ENCODE data around the gene STRN3. TPM values are rescaled to one million over a fixed set of nuclear protein-coding genes. Genes with fewer than 3 reads are reported as not detected.
"Not testable (repeated sequence)": the region's sequence is repeated elsewhere in the genome, so short reads cannot be mapped to it uniquely, and the experiment has no call there.

Gene STRN3
- total and polyA plus RNA-seq, 8 donors = 7.3 to 21.5 (median 11.6) TPM

DNA sequence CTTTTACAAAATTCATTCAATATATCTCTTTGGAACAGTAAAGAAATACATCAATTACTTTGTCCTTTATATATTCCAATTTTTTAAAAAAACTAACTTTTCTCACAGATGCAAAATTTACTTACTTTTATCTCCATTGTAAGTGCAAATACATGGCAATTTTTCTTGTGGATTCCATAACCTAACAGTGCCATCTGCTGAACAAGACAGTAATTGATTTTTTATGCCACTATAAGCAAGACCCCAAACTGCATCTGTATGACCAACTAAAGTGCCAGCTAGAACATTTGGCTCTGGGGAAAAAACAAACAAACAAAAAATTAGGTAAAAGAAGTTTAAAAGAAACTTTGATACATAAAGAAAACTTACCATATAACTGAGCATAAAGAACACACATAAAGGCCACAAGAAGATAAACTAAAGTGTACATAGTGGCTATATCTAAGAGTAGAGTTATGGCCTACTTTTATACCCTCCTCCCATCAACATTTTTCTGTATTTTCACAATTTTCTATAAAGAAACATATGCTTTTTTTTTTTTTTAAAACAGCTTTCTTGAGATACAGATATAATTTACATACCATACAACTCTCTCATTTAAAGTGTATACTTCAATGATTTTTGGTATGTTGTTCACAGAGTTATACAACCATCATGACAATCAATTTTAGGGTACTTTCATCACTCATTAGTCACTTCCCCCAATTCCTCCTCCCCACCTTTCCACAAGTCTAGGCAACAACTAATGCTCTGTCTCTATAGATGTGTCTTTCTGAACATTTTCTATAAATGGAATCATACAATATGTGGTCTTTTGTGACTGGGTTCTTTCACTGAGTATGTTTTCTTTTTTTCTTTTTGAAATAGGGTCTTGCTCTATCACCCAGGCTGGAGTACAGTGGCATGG is 119.2 kb downstream of the STRN3 start:
- Histone ChIP-seq H3K36me3 (peaks cover 0 to 4% (median 0%) of the 10 kb centered on the region in 3 donors), H3K4me3 (no peak overlapping the region), H3K4me1 (no peaks in the 10 kb centered on the region), H3K9me3 (no peaks in the 10 kb centered on the region), H3K27ac (no peak overlapping the region), H3K27me3 (no peaks in the 10 kb centered on the region)
- intact Hi-C loops (cut with DNase I) = no loop called here
- DNase-seq (no peak), ATAC-seq (peak; percentile 31 to 55 (median 42)), FAIRE-seq (peak; percentile 29)
- TF ChIP-seq, protein P1, sequence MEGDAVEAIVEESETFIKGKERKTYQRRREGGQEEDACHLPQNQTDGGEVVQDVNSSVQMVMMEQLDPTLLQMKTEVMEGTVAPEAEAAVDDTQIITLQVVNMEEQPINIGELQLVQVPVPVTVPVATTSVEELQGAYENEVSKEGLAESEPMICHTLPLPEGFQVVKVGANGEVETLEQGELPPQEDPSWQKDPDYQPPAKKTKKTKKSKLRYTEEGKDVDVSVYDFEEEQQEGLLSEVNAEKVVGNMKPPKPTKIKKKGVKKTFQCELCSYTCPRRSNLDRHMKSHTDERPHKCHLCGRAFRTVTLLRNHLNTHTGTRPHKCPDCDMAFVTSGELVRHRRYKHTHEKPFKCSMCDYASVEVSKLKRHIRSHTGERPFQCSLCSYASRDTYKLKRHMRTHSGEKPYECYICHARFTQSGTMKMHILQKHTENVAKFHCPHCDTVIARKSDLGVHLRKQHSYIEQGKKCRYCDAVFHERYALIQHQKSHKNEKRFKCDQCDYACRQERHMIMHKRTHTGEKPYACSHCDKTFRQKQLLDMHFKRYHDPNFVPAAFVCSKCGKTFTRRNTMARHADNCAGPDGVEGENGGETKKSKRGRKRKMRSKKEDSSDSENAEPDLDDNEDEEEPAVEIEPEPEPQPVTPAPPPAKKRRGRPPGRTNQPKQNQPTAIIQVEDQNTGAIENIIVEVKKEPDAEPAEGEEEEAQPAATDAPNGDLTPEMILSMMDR (IDR thresholded peaks at IDR 0.05) = no peak

DNA sequence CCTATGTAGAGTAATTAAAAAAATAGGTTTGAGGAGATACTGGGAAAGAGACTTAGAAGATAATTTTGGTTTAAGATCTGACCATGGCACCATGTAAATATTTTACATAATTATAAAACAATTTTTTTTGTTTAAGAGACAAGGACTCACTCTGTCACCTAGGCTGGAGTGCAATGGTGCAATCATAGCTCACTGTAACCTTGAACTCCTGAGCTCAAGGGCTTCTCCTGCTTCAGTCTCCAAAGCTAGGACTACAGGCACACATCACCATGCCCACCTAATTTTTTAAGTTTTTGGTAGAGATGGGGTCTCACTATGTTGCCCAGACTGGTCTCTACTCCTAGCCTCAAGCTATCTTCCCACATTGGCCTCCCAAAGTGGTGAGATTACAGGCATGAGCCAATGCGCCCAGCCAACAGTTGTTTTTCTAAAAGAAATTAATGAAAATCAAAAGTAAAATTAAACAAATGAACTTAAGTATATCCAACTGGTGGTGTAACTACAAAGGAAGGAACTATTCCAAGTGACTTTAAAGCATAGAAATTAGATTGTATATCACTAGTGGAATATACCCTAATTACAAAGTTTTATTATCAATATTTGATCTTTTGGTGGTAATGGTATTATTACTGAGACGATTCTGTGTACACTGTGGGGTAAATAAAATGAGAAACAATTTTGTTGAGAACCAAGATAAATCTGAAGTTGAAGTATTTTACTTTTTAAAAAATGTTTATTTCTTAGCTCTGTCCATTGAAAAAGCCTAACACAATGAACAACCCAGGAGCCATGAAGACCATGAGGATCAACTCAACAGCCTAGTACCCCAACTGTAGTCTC is 122.7 kb downstream of the STRN3 start:
- intact Hi-C loops (cut with DNase I) = no loop called here
- Histone ChIP-seq H3K27me3 (no peaks in the 10 kb centered on the region), H3K27ac (no peak overlapping the region), H3K4me1 (no peaks in the 10 kb centered on the region), H3K4me3 (no peak overlapping the region), H3K9me3 (no peaks in the 10 kb centered on the region), H3K36me3 (peaks cover 0 to 4% (median 4%) of the 10 kb centered on the region in 3 donors)
- ATAC-seq = no peak
- FAIRE-seq = no peak
- DNase-seq = no peak
- 83 to 89% methylated on average over 2 of the region's 2 CpGs for WGBS, 2 donors
- TF ChIP-seq, protein P1 (IDR thresholded peaks at IDR 0.05) = no peak

DNA sequence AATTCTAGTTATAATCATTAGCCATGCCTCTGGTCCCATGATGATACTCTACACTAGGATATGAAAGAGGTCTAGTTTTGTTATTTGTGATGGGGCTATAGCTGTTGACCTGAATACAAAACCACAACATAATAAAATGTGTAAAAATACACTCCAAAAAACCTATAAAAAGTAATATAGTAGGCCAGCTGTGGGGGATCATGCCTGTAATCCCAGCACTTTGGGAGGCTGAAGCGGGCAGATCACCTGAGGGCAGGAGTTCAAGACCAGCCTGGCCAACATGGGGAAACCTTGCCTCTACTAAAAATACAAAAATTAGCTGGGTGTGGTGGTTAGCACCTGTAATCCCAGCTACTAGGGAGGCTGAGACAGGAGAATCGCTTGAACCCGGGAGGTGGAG is 129.1 kb downstream of the STRN3 start:
- ATAC-seq; FAIRE-seq; intact Hi-C loops (cut with DNase I); H3K36me3 ChIP-seq; DNase-seq; H3K27ac ChIP-seq; H3K4me3 ChIP-seq; H3K4me1 ChIP-seq; H3K9me3 ChIP-seq; H3K27me3 ChIP-seq: not testable (repeated sequence)
- 75 to 82% methylated on average over 3 of the region's 3 CpGs for WGBS, 2 donors

DNA sequence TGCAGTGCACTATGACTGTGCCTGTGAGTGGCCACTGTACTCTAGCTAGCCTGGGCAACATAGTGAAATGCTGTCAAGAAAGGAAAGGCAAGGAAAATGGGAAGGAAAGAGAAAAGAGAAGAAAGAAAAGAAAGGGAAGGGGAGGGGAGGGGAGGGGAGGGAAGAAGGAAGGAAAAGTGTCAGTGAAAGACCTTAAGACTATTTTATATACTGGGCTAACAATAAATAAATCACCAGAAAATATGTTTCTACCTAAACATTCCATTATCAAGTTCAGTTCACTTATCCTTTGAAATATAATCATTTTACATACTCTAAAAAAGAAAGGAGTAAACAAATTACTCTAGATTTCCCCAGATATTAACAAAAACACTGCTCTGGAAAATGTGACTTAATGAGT is 129.7 kb downstream of the STRN3 start:
- FAIRE-seq = no peak
- H3K36me3 ChIP-seq = peaks cover 0 to 3% (median 0%) of the 10 kb centered on the region in 3 donors
- H3K4me3 ChIP-seq = no peak overlapping the region

DNA sequence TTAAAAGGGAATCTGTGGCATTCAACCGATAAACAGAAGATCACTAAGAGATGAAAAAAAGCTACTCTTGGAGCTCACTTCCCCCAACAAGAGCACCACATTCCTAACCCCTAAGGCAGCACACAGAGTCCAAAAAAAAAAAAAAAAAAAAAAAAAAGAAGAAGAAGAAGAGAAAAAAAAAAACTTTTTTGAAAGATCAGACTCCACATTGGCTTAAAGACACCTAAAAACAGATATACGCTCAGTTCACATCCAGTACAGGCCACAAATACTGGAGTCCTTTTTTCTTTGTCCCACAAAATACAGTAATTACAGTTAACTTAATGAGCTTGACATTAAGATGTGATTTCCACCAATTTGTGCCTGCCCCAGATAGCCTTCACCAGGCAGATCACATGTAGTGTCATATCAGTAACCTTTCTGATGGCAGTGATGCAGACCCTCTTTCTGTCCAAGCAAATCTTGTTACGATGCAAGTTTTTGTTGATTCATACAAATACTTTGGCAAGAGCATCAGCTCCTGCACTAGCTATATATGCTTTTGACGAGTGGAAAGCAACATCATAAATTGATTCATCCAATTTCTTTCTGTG is 131.2 kb downstream of the STRN3 start:
- Histone ChIP-seq H3K4me1 (no peaks in the 10 kb centered on the region), H3K9me3 (no peaks in the 10 kb centered on the region), H3K27ac (no peak overlapping the region), H3K36me3 (no peaks in the 10 kb centered on the region), H3K27me3 (no peaks in the 10 kb centered on the region), H3K4me3 (no peak overlapping the region)
- ATAC-seq (no peak), FAIRE-seq (no peak), DNase-seq (no peak)
- WGBS, 2 donors = 87 to 89% methylated on average over 4 of the region's 4 CpGs
- TF ChIP-seq, protein P1 (IDR thresholded peaks at IDR 0.05) = no peak
- intact Hi-C loops (cut with DNase I) = no loop called here

More for the DNA sequence above, 129.7 kb downstream of the STRN3 start:
- Histone ChIP-seq H3K4me1 (no peaks in the 10 kb centered on the region), H3K9me3 (no peaks in the 10 kb centered on the region), H3K27ac (no peak overlapping the region), H3K27me3 (no peaks in the 10 kb centered on the region)
- DNase-seq (no peak), ATAC-seq (no peak)
- TF ChIP-seq, protein P1 (IDR thresholded peaks at IDR 0.05) = no peak
- intact Hi-C loops (cut with DNase I) = no loop called here

Data from pancreas (tissue), 10 donors.